K562 (cell line): ENCODE results near the gene NOTCH1. TPM values are rescaled to one million over a fixed set of nuclear protein-coding genes. Genes with fewer than 3 reads are reported as not detected.

Source experiments
- BRF1 ChIP-seq: IDR thresholded peaks from 3 replicates; pipeline ENCODE4 v1.6.1; 2011; ENCODE audit warnings: borderline replicate concordance, mild to moderate bottlenecking; ENCODE audit not compliant: insufficient read length; ENCODE audit errors: extremely low read depth
- PTRF ChIP-seq: fragments of 450-650 bp; IDR thresholded peaks from 2 replicates; pipeline ENCODE4 v1.6.1; 2016; ENCODE audit warnings: mild to moderate bottlenecking, missing genetic modification characterization, missing compliant biosample characterization
- TRIM24 ChIP-seq, 2 experiments: fragments of 450-650 bp; IDR thresholded peaks; 2 replicates each; pipeline ENCODE4 v1.6.1; 2016
- YY1 ChIP-seq, 3 experiments: IDR thresholded peaks; 2 replicates each; pipeline ENCODE4 v1.6.1; 2011; ENCODE audit warnings: low read length in 2 of 3, mild to moderate bottlenecking in 2 of 3, moderate library complexity in 2 of 3, borderline replicate concordance in 1 of 3, control low read depth in 1 of 3, low read depth in 1 of 3; ENCODE audit not compliant: insufficient read depth in 3 of 3, insufficient replicate concordance in 2 of 3, control insufficient read depth in 1 of 3, insufficient read length in 1 of 3; ENCODE audit errors: extremely low read depth in 1 of 3
- ZNF668 ChIP-seq: fragments of 250-450 bp; sonication (Bioruptor Pico); IDR thresholded peaks from 2 replicates; pipeline ENCODE4 v1.8.0; 2022; ENCODE audit warnings: mild to moderate bottlenecking, inconsistent platforms
- polyA plus RNA-seq, 8 experiments: library from polyadenylated mRNA; depleted of rRNA in 4 of 8; stranded (reverse) in 5 of 8; unstranded in 3 of 8; fragments of >200 nt; fragmentation: Nextera tagmentation in 2 of 8; fragmentation: Illumina TruSeq in 1 of 8; extraction: Ambion mirVana in 2 of 8; extraction: Trizol in 1 of 8; gene quantifications; 2 replicates each; pipeline versions ENCODE4 v1.2.1 to v1.2.3, GENCODE V29; 2011 to 2014; ENCODE audit warnings: inconsistent platforms in 1 of 8, missing spikeins in 1 of 8
- total RNA-seq, 7 experiments: library from RNA; depleted of rRNA in 6 of 7; stranded (reverse); fragments of >200 nt in 6 of 7; fragmentation: Illumina TruSeq in 2 of 7; extraction: Trizol in 2 of 7; gene quantifications; 2 replicates each; pipeline versions ENCODE4 v1.2.1 to v1.2.3, GENCODE V29; 2011 to 2021; ENCODE audit warnings: low replicate concordance in 1 of 7
- TF ChIP-seq, protein P1 (sequence below): fragments of 450-650 bp; IDR thresholded peaks from one replicate; pipeline ENCODE4 v1.6.1; 2018; ENCODE audit warnings: mild to moderate bottlenecking, moderate library complexity; ENCODE audit not compliant: partially characterized antibody
- TF ChIP-seq, protein P2 (sequence below): sonication (generic); formaldehyde crosslinking; IDR thresholded peaks from 2 replicates; pipeline ENCODE4 v1.4.0; 2020; ENCODE audit warnings: mild to moderate bottlenecking, missing genetic modification reagents
- TF ChIP-seq, protein P3 (sequence below): sonication (generic); formaldehyde crosslinking; IDR thresholded peaks from 2 replicates; pipeline ENCODE4 v1.8.0; 2022; ENCODE audit warnings: mild to moderate bottlenecking, missing genetic modification reagents, borderline replicate concordance
- TF ChIP-seq, protein P4 (sequence below), 2 experiments: fragments of 450-650 bp; conservative IDR thresholded peaks; 2 replicates each; pipeline ENCODE4 v1.6.1; 2017; ENCODE audit warnings: mild to moderate bottlenecking in 2 of 2, moderate library complexity in 2 of 2
- TF ChIP-seq, protein P5 (sequence below): sonication (generic); formaldehyde crosslinking; IDR thresholded peaks from 2 replicates; pipeline ENCODE4 v1.8.0; 2023; ENCODE audit warnings: mild to moderate bottlenecking, missing genetic modification reagents
- TF ChIP-seq, protein P6 (sequence below), 2 experiments: fragments of 450-650 bp in 1 of 2; sonication (generic) in 1 of 2; formaldehyde crosslinking; conservative IDR thresholded peaks; 2 replicates each; pipeline versions ENCODE4 v1.4.0 to v1.8.1; 2020 to 2022; ENCODE audit warnings: mild to moderate bottlenecking in 1 of 2, missing genetic modification reagents in 1 of 2

The NOTCH1 gene
- total and polyA plus RNA-seq, 9 of the 15 experiments (the other 6 are each of a cell fraction or from before 2014, with no cell fraction given): 0.03 to 31.4 (median 2.3) TPM

DNA sequence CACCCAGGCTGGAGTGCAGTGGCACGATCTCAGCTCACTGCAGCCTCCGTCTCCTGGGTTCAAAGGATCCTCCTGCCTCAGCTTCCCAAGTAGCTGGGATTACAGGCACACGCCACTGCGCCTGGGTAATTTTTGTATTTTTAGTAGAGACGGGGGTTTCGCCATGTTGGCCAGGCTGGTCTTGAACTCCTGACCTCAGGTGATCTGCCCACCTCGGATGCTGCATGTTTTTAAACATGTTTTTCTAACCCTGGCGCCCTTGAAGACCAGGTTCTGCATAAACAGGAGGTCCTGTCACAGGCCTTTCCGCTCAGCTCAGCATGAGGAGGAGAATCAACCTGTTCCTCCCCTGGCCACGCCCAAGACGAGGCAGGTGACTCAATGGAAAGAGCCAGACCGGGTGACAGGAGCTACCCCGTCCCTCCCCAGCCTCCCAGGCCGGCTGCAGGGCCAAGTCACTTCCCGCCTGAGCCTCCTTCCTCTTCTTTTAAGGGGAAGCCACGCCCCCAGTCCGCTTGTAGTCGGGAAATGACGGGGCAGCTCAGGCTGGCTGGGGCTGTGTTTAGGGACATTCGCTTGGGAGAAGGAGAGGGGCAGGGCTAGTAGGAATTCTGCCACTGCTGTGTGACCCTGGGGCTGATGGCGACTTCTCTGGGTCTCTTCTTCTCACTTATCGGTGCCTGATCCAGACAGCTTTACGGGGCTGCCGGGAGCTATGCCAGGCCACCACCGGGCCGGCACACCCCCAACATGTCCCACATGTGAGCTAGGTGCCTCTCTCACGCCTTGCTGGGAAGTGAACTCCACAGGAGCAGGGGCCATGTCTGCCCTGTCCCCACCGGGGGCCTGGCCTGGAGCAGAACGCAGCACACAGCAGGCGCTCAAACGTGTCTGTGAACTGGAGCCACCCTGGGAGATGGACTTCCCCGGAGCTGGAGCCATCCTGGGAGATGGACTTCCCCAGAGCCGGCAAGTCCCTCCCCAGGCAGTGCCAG is 6.1 kb downstream of the NOTCH1 start (continued):
- TF ChIP-seq, protein P1, sequence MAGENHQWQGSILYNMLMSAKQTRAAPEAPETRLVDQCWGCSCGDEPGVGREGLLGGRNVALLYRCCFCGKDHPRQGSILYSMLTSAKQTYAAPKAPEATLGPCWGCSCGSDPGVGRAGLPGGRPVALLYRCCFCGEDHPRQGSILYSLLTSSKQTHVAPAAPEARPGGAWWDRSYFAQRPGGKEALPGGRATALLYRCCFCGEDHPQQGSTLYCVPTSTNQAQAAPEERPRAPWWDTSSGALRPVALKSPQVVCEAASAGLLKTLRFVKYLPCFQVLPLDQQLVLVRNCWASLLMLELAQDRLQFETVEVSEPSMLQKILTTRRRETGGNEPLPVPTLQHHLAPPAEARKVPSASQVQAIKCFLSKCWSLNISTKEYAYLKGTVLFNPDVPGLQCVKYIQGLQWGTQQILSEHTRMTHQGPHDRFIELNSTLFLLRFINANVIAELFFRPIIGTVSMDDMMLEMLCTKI: no peak
- no peak for TF ChIP-seq PTRF (tag)
- no peak for TF ChIP-seq TRIM24 (IDR thresholded peaks at IDR 0.05)
- TF ChIP-seq, protein P2, sequence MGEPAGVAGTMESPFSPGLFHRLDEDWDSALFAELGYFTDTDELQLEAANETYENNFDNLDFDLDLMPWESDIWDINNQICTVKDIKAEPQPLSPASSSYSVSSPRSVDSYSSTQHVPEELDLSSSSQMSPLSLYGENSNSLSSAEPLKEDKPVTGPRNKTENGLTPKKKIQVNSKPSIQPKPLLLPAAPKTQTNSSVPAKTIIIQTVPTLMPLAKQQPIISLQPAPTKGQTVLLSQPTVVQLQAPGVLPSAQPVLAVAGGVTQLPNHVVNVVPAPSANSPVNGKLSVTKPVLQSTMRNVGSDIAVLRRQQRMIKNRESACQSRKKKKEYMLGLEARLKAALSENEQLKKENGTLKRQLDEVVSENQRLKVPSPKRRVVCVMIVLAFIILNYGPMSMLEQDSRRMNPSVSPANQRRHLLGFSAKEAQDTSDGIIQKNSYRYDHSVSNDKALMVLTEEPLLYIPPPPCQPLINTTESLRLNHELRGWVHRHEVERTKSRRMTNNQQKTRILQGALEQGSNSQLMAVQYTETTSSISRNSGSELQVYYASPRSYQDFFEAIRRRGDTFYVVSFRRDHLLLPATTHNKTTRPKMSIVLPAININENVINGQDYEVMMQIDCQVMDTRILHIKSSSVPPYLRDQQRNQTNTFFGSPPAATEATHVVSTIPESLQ (CRISPR knock-in tag): no peak
- TF ChIP-seq, protein P3, sequence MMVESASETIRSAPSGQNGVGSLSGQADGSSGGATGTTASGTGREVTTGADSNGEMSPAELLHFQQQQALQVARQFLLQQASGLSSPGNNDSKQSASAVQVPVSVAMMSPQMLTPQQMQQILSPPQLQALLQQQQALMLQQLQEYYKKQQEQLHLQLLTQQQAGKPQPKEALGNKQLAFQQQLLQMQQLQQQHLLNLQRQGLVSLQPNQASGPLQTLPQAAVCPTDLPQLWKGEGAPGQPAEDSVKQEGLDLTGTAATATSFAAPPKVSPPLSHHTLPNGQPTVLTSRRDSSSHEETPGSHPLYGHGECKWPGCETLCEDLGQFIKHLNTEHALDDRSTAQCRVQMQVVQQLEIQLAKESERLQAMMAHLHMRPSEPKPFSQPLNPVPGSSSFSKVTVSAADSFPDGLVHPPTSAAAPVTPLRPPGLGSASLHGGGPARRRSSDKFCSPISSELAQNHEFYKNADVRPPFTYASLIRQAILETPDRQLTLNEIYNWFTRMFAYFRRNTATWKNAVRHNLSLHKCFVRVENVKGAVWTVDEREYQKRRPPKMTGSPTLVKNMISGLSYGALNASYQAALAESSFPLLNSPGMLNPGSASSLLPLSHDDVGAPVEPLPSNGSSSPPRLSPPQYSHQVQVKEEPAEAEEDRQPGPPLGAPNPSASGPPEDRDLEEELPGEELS (CRISPR knock-in tag): no peak
- TF ChIP-seq, protein P4, sequence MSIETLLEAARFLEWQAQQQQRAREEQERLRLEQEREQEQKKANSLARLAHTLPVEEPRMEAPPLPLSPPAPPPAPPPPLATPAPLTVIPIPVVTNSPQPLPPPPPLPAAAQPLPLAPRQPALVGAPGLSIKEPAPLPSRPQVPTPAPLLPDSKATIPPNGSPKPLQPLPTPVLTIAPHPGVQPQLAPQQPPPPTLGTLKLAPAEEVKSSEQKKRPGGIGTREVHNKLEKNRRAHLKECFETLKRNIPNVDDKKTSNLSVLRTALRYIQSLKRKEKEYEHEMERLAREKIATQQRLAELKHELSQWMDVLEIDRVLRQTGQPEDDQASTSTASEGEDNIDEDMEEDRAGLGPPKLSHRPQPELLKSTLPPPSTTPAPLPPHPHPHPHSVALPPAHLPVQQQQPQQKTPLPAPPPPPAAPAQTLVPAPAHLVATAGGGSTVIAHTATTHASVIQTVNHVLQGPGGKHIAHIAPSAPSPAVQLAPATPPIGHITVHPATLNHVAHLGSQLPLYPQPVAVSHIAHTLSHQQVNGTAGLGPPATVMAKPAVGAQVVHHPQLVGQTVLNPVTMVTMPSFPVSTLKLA (conservative IDR thresholded peaks at IDR 0.05): 0 out of 4 replicates have a peak, but pooled peaks of 1 of the 2 experiments have one; percentile 49
- TF ChIP-seq BRF1: no peak
- TF ChIP-seq, protein P5, sequence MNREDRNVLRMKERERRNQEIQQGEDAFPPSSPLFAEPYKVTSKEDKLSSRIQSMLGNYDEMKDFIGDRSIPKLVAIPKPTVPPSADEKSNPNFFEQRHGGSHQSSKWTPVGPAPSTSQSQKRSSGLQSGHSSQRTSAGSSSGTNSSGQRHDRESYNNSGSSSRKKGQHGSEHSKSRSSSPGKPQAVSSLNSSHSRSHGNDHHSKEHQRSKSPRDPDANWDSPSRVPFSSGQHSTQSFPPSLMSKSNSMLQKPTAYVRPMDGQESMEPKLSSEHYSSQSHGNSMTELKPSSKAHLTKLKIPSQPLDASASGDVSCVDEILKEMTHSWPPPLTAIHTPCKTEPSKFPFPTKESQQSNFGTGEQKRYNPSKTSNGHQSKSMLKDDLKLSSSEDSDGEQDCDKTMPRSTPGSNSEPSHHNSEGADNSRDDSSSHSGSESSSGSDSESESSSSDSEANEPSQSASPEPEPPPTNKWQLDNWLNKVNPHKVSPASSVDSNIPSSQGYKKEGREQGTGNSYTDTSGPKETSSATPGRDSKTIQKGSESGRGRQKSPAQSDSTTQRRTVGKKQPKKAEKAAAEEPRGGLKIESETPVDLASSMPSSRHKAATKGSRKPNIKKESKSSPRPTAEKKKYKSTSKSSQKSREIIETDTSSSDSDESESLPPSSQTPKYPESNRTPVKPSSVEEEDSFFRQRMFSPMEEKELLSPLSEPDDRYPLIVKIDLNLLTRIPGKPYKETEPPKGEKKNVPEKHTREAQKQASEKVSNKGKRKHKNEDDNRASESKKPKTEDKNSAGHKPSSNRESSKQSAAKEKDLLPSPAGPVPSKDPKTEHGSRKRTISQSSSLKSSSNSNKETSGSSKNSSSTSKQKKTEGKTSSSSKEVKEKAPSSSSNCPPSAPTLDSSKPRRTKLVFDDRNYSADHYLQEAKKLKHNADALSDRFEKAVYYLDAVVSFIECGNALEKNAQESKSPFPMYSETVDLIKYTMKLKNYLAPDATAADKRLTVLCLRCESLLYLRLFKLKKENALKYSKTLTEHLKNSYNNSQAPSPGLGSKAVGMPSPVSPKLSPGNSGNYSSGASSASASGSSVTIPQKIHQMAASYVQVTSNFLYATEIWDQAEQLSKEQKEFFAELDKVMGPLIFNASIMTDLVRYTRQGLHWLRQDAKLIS (CRISPR knock-in tag): no peak
- TF ChIP-seq, protein P6, sequence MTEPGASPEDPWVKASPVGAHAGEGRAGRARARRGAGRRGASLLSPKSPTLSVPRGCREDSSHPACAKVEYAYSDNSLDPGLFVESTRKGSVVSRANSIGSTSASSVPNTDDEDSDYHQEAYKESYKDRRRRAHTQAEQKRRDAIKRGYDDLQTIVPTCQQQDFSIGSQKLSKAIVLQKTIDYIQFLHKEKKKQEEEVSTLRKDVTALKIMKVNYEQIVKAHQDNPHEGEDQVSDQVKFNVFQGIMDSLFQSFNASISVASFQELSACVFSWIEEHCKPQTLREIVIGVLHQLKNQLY (CRISPR knock-in tag; conservative IDR thresholded peaks at IDR 0.05): no peak
- TF ChIP-seq ZNF668: no peak
- no peak for TF ChIP-seq YY1 (IDR thresholded peaks at IDR 0.05; ENCODE audit: borderline replicate concordance in 1 of 3, control insufficient read depth in 1 of 3, extremely low read depth in 1 of 3, insufficient read depth in 3 of 3, insufficient read length in 1 of 3, insufficient replicate concordance in 2 of 3, low read depth in 1 of 3, low read length in 2 of 3)
